Right cardiac atrium (tissue), 5 donors: ENCODE results near the gene DNAJC11. TPM values are rescaled to one million over a fixed set of nuclear protein-coding genes. Genes with fewer than 3 reads are reported as not detected.
"Not testable (repeated sequence)": the region's sequence is repeated elsewhere in the genome, so short reads cannot be mapped to it uniquely, and the experiment has no call there.

ENCODE experiments used
- ATAC-seq, 2 donors: fragments of 200-7000 bp; cut with Tn5 transposase; one replicate each; pipeline versions ENCODE4 v1.8.0 to v1.9.1; 2020; ENCODE audit warnings: moderate library complexity in 2 of 2, mild to moderate bottlenecking in 1 of 2
- DNase-seq, 3 donors: peaks; one replicate each; pipeline ENCODE4 v3.0.0-alpha.2; 2020
- H3K27ac ChIP-seq: one replicate; pipeline ENCODE4 v1.5.1; 2013; ENCODE audit warnings: mild to moderate bottlenecking, low read length, control low read depth, moderate library complexity
- H3K27me3 ChIP-seq: one replicate; pipeline ENCODE4 v1.6.1; 2013; ENCODE audit not compliant: control insufficient read depth, insufficient read depth
- H3K4me1 ChIP-seq: one replicate; pipeline ENCODE4 v1.6.1; 2013; ENCODE audit warnings: low read length; ENCODE audit not compliant: control insufficient read depth, insufficient read depth
- H3K4me3 ChIP-seq: one replicate; pipeline ENCODE4 v1.5.1; 2013; ENCODE audit warnings: low read length, control low read depth
- H3K9me3 ChIP-seq: one replicate; pipeline ENCODE4 v1.6.1; 2013; ENCODE audit warnings: low read length; ENCODE audit not compliant: control insufficient read depth
- WGBS: extraction: QIAGEN DNeasy Blood & Tissue Kit; methylation state at CpG from one replicate; pipeline ENCODE4 v1.1.7; 2013; 5-methylcytosine and 5-hydroxymethylcytosine counted together
- intact Hi-C, 4 donors: fragments of 100-400 bp; cut with DNase I; formaldehyde crosslinking; loops; one replicate each; pipeline versions ENCODE4 v1.11.0 to v1.14.0; 2022 to 2023
- long read RNA-seq, 4 donors: library from polyadenylated mRNA; unstranded; transcript quantifications; one replicate each; pipeline ENCODE4 v2.0.0, GENCODE V29; 2020 to 2021
- polyA plus RNA-seq: library from polyadenylated mRNA; stranded (reverse); fragments of 200-250 nt; gene quantifications from one replicate; pipeline ENCODE4 v1.2.3, GENCODE V29; 2013
- total RNA-seq, 4 donors: library from RNA; stranded (reverse); fragmentation: NEBNext Ultra II Directional; extraction: Animal tissue kit (Norgen Biotek cat#: 25700); gene quantifications; one replicate each; pipeline ENCODE4 v1.2.1, GENCODE V29; 2021
- donor health status: healthy with polysubstance abuse.
- donor health status: DM: no; HTN: yes; CAD: no.
- donor health status: DM: no; HTN: no; CAD: no.
- donor health status: DM: no; HTN: yes; CAD: no; lungs with severe emphysema.
- donor health status: DM: yes; HTN: yes; CAD: no.

Gene DNAJC11
- total RNA-seq (10 to 100 TPM; 50.5 to 65.6 (median 56.6) TPM), polyA plus RNA-seq (37.5 TPM)
- long read RNA-seq, donor 1, transcript DNAJC11-202 (16 exons, 3,311 nt): major isoform, 208 of 238 reads
- long read RNA-seq, donor 1, transcript DNAJC11-201 (15 exons, 2,210 nt): minor isoform, 6 of 238 reads
- long read RNA-seq, donor 1, partial matches to known transcripts: 16 of 238 reads
- long read RNA-seq, donor 1, other reads (novel, unspliced or antisense): 8 of 238 reads
- long read RNA-seq, donor 2, transcript DNAJC11-202 (16 exons, 3,311 nt): major isoform, 128 of 148 reads
- long read RNA-seq, donor 2, partial matches to known transcripts: 10 of 148 reads
- long read RNA-seq, donor 2, other reads (novel, unspliced or antisense): 6 of 148 reads
- long read RNA-seq, donor 3, transcript DNAJC11-202 (16 exons, 3,311 nt): major isoform, 641 of 718 reads
- long read RNA-seq, donor 3, transcript DNAJC11-201 (15 exons, 2,210 nt): minor isoform, 19 of 718 reads
- long read RNA-seq, donor 3, partial matches to known transcripts: 22 of 718 reads
- long read RNA-seq, donor 3, other reads (novel, unspliced or antisense): 35 of 718 reads
- long read RNA-seq, donor 4, transcript DNAJC11-202 (16 exons, 3,311 nt): major isoform, 126 of 142 reads
- long read RNA-seq, donor 4, partial matches to known transcripts: 5 of 142 reads
- long read RNA-seq, donor 4, other reads (novel, unspliced or antisense): 8 of 142 reads

DNA sequence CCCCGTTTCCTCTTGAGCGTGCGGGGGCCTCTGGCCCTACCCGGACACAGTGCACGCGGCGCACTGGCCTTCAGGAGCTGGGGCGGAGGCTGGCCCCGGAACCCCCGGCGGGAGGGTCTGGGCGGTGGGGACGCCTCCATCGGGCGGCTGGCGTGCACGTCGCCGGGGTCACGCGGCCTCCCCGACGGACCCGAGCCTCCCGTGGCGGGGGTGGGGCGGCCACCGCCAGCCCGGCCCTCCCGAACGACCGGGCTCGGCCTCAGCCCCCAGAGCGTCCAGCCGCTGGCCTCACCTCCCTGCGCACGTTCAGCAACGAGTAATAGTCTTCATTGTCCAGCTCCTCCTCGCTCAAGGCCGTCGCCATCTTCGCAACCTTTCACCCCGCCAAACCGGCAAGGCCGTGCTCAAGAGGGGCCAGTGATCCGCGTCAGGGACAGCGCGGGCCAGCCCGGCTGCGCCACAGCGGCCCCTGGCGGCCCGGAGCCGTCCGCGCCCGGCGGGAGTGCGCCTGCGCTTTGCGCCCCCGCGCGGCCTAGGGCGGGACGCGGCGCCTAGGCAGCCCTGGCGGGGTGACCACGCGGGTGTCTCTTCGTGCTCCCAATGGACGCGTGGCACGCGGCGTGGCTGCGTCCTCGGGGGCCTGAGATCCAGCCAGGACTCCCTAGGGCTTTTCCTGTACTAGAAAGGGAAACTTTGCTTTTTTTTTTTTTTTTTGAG is at the start of gene DNAJC11:
Gene DNAJC11, minus strand, starts transcription at position 380 of the 717 bp plus-strand sequence. Its CDS starts 16 bp downstream, at position 364.
- under 1% methylated on average over 80 of the region's 80 CpGs for WGBS
- peak within 1 kb of the TSS; percentile 36 for H3K27ac ChIP-seq
- DNase-seq (peak; percentile 89 to 95 (median 95)), ATAC-seq (peak; percentile 95 to 96)
- peaks cover 3% of the 10 kb centered on the region for H3K4me1 ChIP-seq
- H3K27me3 ChIP-seq: no peaks in the 10 kb centered on the region
- peak within 1 kb of the TSS; percentile 62 for H3K4me3 ChIP-seq
- H3K9me3 ChIP-seq: no peaks in the 10 kb centered on the region
- intact Hi-C loops: no loop called here

DNA sequence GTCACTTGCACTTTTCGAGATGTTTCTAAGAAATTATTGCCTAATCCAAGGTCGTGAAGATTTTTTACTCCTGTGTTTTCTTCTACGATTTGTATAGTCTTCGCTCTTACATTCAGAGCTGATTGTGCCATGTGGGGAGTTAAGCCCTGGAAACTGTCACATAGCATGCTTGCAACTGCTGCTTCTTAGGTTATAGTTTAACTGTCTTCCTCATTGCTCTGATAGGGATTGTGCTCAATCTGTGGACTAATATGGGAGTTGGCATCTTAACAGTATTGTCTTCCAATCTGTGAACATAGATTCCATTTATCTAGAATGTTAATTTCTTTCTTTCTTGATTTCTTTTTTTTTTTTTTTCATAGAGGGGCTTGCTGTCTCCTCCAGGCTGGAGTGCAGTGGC is 48.9 kb upstream of the DNAJC11 start:
- Histone ChIP-seq H3K9me3 (no peaks in the 10 kb centered on the region), H3K4me3 (no peak overlapping the region), H3K27ac (no peak overlapping the region), H3K27me3 (no peaks in the 10 kb centered on the region), H3K4me1 (no peaks in the 10 kb centered on the region)
- ATAC-seq (no peak), DNase-seq (no peak)
- intact Hi-C loops: no loop called here
- WGBS: 89% methylated on average over 4 of the region's 4 CpGs

DNA sequence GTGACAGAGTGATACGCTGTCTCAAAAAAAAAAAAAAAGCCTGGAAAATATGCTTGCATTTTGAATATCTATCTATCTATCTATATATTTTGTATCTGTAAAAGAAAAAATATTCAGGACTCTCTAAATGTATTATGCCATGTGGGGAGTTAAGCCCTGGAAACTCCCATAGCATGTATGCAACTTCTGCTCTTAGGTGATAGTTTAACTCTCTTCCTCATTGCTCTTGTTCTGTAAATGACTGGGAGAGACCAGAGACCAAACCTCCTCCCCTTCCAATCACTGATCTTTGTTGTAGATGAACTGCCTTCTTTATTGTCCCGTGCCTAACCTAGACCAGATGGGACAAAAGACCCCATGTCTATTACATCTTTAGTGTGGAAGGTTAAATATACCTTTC is 46.1 kb upstream of the DNAJC11 start:
- intact Hi-C loops: no loop called here
- H3K9me3 ChIP-seq: no peaks in the 10 kb centered on the region
- H3K4me3 ChIP-seq: no peak overlapping the region
- WGBS: 89% methylated on average over 2 of the region's 2 CpGs
- no peaks in the 10 kb centered on the region for H3K27me3 ChIP-seq
- ATAC-seq: no peak
- peaks cover 4% of the 10 kb centered on the region for H3K4me1 ChIP-seq
- DNase-seq: no peak
- no peak overlapping the region for H3K27ac ChIP-seq

DNA sequence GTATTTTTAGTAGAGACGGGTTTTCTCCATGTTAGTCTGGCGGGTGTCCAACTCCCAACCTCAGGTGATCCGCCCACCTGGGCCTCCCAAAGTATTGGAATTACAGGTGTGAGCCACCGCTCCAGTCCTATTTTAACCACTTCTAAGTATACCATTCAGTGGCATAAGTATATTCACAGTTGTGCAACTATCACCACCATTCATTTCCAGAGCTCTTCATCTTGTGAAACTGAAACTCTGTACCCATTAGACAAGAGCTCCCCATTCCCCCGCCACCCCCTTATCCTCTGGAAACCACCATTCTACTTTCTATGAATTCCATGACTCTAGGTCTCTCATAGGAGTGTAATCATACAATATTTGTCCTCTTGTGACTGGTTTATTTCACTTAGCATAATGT is 43.5 kb upstream of the DNAJC11 start:
- Histone ChIP-seq H3K27ac (no peak overlapping the region), H3K4me1 (peaks cover 4% of the 10 kb centered on the region), H3K27me3 (no peaks in the 10 kb centered on the region), H3K9me3 (no peaks in the 10 kb centered on the region), H3K4me3 (no peak overlapping the region)
- intact Hi-C loops: no loop called here
- ATAC-seq (no peak), DNase-seq (no peak)
- WGBS: 89% methylated on average over 5 of the region's 5 CpGs

DNA sequence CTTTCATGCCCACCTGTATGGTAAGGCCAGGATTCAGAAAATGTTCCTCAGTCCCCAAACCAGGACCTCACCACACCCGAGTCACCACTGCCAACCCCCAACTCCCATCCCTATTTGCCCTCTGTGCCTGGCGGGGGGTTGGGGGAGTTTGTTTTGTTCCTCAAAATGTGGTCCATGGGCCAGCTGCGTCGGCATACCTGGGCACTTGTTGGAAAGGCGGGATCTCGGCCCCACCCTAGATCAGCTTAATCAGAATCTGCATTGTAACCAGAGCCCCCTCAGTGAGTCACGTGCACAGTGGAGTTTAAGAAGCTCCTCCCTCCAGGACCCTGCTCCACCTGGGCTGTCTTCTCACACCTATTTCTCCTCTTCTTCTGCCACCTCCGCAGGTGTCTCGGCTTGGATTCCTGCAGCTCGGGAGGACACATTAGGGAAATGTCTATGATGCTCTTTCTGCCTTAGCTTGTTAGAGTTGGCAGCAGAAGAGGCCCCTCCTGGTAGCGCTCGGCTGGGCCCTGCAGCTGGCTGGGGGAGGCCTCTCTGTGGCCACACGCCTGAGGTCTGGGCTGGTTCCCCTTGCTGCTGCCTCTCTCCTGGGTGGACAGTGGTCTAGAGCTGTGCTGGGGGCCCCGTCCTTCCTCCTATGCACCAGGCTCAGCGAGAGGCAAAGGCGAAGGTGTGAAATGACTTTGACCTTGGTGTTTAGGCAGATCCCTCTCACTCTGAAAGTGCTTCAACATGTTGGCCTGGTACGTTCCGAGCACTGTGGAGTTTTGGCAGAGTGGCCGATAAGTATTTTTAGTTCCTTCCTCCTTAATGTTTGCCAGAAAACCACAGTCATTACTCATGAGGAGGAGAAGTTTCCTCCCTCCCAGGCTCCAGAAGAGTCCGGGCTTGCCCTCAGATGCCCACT is 41.8 kb upstream of the DNAJC11 start:
- 36% methylated on average over 20 of the region's 20 CpGs for WGBS
- Histone ChIP-seq H3K27me3 (no peaks in the 10 kb centered on the region), H3K4me1 (peaks cover 4% of the 10 kb centered on the region), H3K27ac (peak overlapping the region; percentile 82), H3K9me3 (no peaks in the 10 kb centered on the region), H3K4me3 (no peak overlapping the region)
- ATAC-seq (peak; percentile 91 to 95), DNase-seq (peak; percentile 47 to 75 (median 62))
- intact Hi-C loops: no loop called here

DNA sequence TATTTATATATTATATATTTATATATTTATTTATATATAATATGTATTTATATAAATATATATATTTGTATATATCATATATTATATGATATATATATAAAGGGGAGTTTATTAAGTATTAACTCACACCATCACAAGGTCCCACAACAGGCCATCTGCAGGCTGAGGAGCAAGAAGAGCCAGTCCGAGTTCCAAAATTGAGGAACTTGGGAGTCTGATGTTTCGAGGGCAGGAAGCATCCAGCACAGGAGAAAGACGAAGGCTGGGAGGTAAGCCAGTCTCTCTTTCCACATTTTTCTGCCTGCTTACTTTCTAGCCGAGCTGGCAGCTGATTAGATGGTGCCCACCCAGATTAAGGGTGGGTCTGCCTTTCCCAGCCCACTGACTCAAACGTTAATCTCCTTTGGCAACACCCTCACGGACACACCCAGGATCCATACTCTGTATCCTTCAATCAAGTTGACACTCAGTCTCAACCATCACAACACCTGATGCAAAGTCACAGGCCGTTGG is 41.1 kb upstream of the DNAJC11 start:
- intact Hi-C loops, H3K27me3 ChIP-seq, H3K4me3 ChIP-seq, ATAC-seq, H3K4me1 ChIP-seq, H3K9me3 ChIP-seq, DNase-seq: not testable (repeated sequence)
- H3K27ac ChIP-seq: peak overlapping the region; percentile 82
- 79% methylated on average over 7 of the region's 7 CpGs for WGBS

GRCh38 chr1:6738987-6739676 is 37.5 kb upstream of the DNAJC11 start:
- Histone ChIP-seq H3K27ac (no peak overlapping the region), H3K4me3 (no peak overlapping the region), H3K27me3 (no peaks in the 10 kb centered on the region), H3K4me1 (peaks cover 4% of the 10 kb centered on the region), H3K9me3 (no peaks in the 10 kb centered on the region)
- DNase-seq (no peak), ATAC-seq (no peak)
- intact Hi-C loops: no loop called here
- WGBS: 85% methylated on average over 30 of the region's 30 CpGs

- Histone ChIP-seq H3K27ac (no peak overlapping the region), H3K4me3 (no peak overlapping the region), H3K4me1 (no peaks in the 10 kb centered on the region), H3K27me3 (no peaks in the 10 kb centered on the region), H3K9me3 (no peaks in the 10 kb centered on the region)
- DNase-seq (no peak), ATAC-seq (no peak)
- intact Hi-C loops: no loop called here
- 88% methylated on average over 5 of the region's 5 CpGs for WGBS
Measured at GRCh38 chr1:6732942-6733341, 31.3 kb upstream of the DNAJC11 start.

DNA sequence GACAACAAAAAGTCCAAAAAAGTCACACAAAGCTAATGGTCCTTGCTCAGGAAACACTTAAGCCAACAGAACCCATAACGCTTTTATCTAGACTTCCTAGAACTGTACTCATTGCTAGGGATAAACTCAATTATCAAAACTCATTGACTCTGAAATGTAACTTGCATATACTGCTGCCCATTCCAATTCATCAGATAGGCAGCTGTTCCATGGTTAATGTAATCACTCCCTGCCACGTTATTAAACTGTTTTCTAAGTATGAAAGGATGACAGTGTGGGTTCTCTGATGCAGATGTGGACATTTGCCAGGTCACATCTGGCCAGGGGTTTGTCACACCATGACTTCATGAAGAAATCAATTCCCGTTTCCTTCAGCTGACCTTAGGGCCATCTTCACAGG is 30.3 kb upstream of the DNAJC11 start:
- 50% methylated on average over 3 of the region's 3 CpGs for whole genome bisulfite sequencing
- DNase-seq (no peak), ATAC-seq (no peak)
- no peak overlapping the region for H3K4me3 ChIP-seq
- H3K27ac ChIP-seq: no peak overlapping the region
- no peaks in the 10 kb centered on the region for H3K9me3 ChIP-seq
- intact Hi-C loops: no loop called here
- H3K4me1 ChIP-seq: no peaks in the 10 kb centered on the region
- no peaks in the 10 kb centered on the region for H3K27me3 ChIP-seq

GRCh38 chr1:6730880-6731279 is 29.3 kb upstream of the DNAJC11 start:
- WGBS: 85% methylated on average over 6 of the region's 6 CpGs
- no peak for DNase-seq
- Histone ChIP-seq H3K4me1 (no peaks in the 10 kb centered on the region), H3K9me3 (no peaks in the 10 kb centered on the region), H3K27me3 (no peaks in the 10 kb centered on the region), H3K27ac (no peak overlapping the region), H3K4me3 (no peak overlapping the region)
- intact Hi-C loops: no loop called here
- no peak for ATAC-seq
